Epithelial cell of proximal tubule (primary cell): ENCODE data around the gene PRDM7. TPM values are rescaled to one million over a fixed set of nuclear protein-coding genes. Genes with fewer than 3 reads are reported as not detected.

Experiments used
- DNase-seq: peaks from one replicate; pipeline ENCODE4 v3.0.0-alpha.2; 2011; ENCODE audit warnings: low read depth
- H3K4me3 ChIP-seq: 2 replicates; pipeline ENCODE4 v1.5.1; 2011; ENCODE audit warnings: low read depth, mild to moderate bottlenecking, low read length
- total RNA-seq: library from RNA; depleted of rRNA; stranded (reverse); fragments of >200 nt; gene quantifications from 2 replicates; pipeline ENCODE4 v1.2.3, GENCODE V29; 2015
- TF ChIP-seq, protein P1 (sequence below): conservative IDR thresholded peaks from 2 replicates; pipeline ENCODE4 v1.5.1; 2012; ENCODE audit warnings: low read depth, mild to moderate bottlenecking, low read length

PRDM7 gene
- total RNA-seq, 1 donor from 2014 or later: not detected

DNA sequence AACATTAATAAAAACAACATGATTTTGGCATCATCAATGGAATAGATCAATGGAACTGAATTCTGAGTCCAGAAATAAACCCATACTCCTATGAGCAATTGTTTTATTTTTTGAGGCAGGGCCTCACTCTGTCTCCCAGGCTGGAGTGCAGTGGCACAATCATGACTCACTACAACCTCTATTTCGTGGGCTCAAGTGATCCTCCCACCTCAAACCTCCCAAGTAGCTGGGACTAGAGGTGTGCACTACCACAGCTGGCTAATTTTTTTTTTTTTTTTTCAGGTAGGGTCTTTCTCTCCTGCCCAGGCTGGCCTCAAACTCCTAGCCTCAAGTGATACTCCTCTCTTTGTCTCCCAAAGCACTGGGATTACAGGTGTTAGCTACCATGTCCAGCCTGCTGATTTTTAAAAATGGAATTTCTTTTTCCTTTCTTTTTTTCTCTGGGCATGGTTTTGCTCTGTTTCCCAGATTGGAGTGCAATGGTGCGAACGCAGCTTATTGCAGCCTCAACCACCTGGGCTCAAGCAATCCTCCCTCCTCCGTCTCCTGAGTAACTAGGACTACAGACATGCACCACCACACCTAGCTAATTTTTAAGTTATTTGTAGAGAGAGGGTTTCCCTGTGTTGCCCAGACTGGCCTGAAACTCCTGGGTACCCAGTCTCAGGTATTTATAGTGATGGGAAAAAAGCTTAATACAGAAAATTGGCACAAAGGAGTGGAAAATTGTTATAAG, 7.3 kb upstream of the PRDM7 start:
- H3K4me3 ChIP-seq: no peak overlapping the region
- DNase-seq: no peak
- TF ChIP-seq, protein P1, sequence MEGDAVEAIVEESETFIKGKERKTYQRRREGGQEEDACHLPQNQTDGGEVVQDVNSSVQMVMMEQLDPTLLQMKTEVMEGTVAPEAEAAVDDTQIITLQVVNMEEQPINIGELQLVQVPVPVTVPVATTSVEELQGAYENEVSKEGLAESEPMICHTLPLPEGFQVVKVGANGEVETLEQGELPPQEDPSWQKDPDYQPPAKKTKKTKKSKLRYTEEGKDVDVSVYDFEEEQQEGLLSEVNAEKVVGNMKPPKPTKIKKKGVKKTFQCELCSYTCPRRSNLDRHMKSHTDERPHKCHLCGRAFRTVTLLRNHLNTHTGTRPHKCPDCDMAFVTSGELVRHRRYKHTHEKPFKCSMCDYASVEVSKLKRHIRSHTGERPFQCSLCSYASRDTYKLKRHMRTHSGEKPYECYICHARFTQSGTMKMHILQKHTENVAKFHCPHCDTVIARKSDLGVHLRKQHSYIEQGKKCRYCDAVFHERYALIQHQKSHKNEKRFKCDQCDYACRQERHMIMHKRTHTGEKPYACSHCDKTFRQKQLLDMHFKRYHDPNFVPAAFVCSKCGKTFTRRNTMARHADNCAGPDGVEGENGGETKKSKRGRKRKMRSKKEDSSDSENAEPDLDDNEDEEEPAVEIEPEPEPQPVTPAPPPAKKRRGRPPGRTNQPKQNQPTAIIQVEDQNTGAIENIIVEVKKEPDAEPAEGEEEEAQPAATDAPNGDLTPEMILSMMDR: no peak

GRCh38 chr16:90083139-90083538, 6.0 kb upstream of the PRDM7 start:
- no peak for DNase-seq
- TF ChIP-seq, protein P1: no peak
- H3K4me3 ChIP-seq: no peak overlapping the region

- no peak overlapping the region for H3K4me3 ChIP-seq
- DNase-seq: no peak
- TF ChIP-seq, protein P1: no peak
These were observed 4.5 kb upstream of the PRDM7 start for GRCh38 chr16:90081606-90081970.

GRCh38 chr16:90078579-90078895, 1.4 kb upstream of the PRDM7 start:
- DNase-seq: no peak
- peak overlapping the region; percentile 49 for H3K4me3 ChIP-seq
- TF ChIP-seq, protein P1: no peak

GRCh38 chr16:90077757-90078578, 837 bp upstream of the PRDM7 start:
- no peak for DNase-seq
- TF ChIP-seq, protein P1: no peak
- H3K4me3 ChIP-seq: peak overlapping the region; percentile 49

GRCh38 chr16:90072442-90073105, 4.6 kb downstream of the PRDM7 start:
- TF ChIP-seq, protein P1: no peak
- H3K4me3 ChIP-seq: no peak overlapping the region
- DNase-seq: no peak
